ENCODE results near the gene PTMS.

PTMS gene

GRCh38 chr12:6792522-6793201 is 26.5 kb downstream of the PTMS start:
- no peaks in the 10 kb centered on the region for H3K27me3 ChIP-seq (ENCODE audit: insufficient read depth, low read length)
- no peaks in the 10 kb centered on the region for H3K9me3 ChIP-seq (ENCODE audit: insufficient read depth, low read depth, low read length)
- H3K27ac ChIP-seq (ENCODE audit: low read depth, low read length) = no peak overlapping the region
- H3K4me3 ChIP-seq (ENCODE audit: low read length) = no peak overlapping the region
- H3K36me3 ChIP-seq (ENCODE audit: insufficient read depth, low read length) = no peaks in the 10 kb centered on the region
- 57% methylated on average over 12 of the region's 12 CpGs for WGBS
- peaks cover 8% of the 10 kb centered on the region for H3K4me1 ChIP-seq (ENCODE audit: insufficient read depth, low read length)
- H3K9ac ChIP-seq (ENCODE audit: low read depth, low read length) = no peak overlapping the region

GRCh38 chr12:6795088-6795487 is 28.9 kb downstream of the PTMS start:
- Histone ChIP-seq H3K4me3 (ENCODE audit: low read length) (no peak overlapping the region), H3K36me3 (ENCODE audit: insufficient read depth, low read length) (no peaks in the 10 kb centered on the region), H3K9ac (ENCODE audit: low read depth, low read length) (no peak overlapping the region), H3K27ac (ENCODE audit: low read depth, low read length) (no peak overlapping the region), H3K4me1 (ENCODE audit: insufficient read depth, low read length) (peaks cover 4% of the 10 kb centered on the region; the same call in 1 of the 2 replicates), H3K27me3 (ENCODE audit: insufficient read depth, low read length) (no peaks in the 10 kb centered on the region), H3K9me3 (ENCODE audit: insufficient read depth, low read depth, low read length) (no peaks in the 10 kb centered on the region)
- WGBS = 78% methylated on average over 2 of the region's 2 CpGs

- H3K27ac ChIP-seq (ENCODE audit: low read depth, low read length) = no peak overlapping the region
- peaks cover 4% of the 10 kb centered on the region; the same call in 1 of the 2 replicates for H3K4me1 ChIP-seq (ENCODE audit: insufficient read depth, low read length)
- no peaks in the 10 kb centered on the region for H3K27me3 ChIP-seq (ENCODE audit: insufficient read depth, low read length)
- H3K9me3 ChIP-seq (ENCODE audit: insufficient read depth, low read depth, low read length) = no peaks in the 10 kb centered on the region
- WGBS = 91% methylated on average over 4 of the region's 4 CpGs
- H3K4me3 ChIP-seq (ENCODE audit: low read length) = no peak overlapping the region
- H3K9ac ChIP-seq (ENCODE audit: low read depth, low read length) = no peak overlapping the region
- H3K36me3 ChIP-seq (ENCODE audit: insufficient read depth, low read length) = no peaks in the 10 kb centered on the region
Observed at GRCh38 chr12:6796576-6796975, 30.4 kb downstream of the PTMS start.

GRCh38 chr12:6799147-6799546 is 33.0 kb downstream of the PTMS start:
- Histone ChIP-seq H3K4me1 (ENCODE audit: insufficient read depth, low read length) (no peaks in the 10 kb centered on the region), H3K9me3 (ENCODE audit: insufficient read depth, low read depth, low read length) (no peaks in the 10 kb centered on the region), H3K27me3 (ENCODE audit: insufficient read depth, low read length) (no peaks in the 10 kb centered on the region), H3K27ac (ENCODE audit: low read depth, low read length) (no peak overlapping the region), H3K9ac (ENCODE audit: low read depth, low read length) (no peak overlapping the region), H3K36me3 (ENCODE audit: insufficient read depth, low read length) (no peaks in the 10 kb centered on the region), H3K4me3 (ENCODE audit: low read length) (no peak overlapping the region)
- WGBS = 89% methylated on average over 5 of the region's 5 CpGs

GRCh38 chr12:6807170-6807569 is 41.0 kb downstream of the PTMS start:
- Histone ChIP-seq H3K27ac (ENCODE audit: low read depth, low read length) (no peak overlapping the region), H3K4me1 (ENCODE audit: insufficient read depth, low read length) (peaks cover 13% of the 10 kb centered on the region), H3K9me3 (ENCODE audit: insufficient read depth, low read depth, low read length) (no peaks in the 10 kb centered on the region), H3K9ac (ENCODE audit: low read depth, low read length) (no peak overlapping the region), H3K4me3 (ENCODE audit: low read length) (no peak overlapping the region), H3K36me3 (ENCODE audit: insufficient read depth, low read length) (no peaks in the 10 kb centered on the region), H3K27me3 (ENCODE audit: insufficient read depth, low read length) (no peaks in the 10 kb centered on the region)
- WGBS = 90% methylated on average over 1 of the region's 1 CpG

GRCh38 chr12:6809056-6809455 is 42.9 kb downstream of the PTMS start:
- Histone ChIP-seq H3K9me3 (ENCODE audit: insufficient read depth, low read depth, low read length) (no peaks in the 10 kb centered on the region), H3K36me3 (ENCODE audit: insufficient read depth, low read length) (no peaks in the 10 kb centered on the region), H3K4me1 (ENCODE audit: insufficient read depth, low read length) (peaks cover 13% of the 10 kb centered on the region), H3K9ac (ENCODE audit: low read depth, low read length) (no peak overlapping the region), H3K4me3 (ENCODE audit: low read length) (no peak overlapping the region), H3K27me3 (ENCODE audit: insufficient read depth, low read length) (no peaks in the 10 kb centered on the region), H3K27ac (ENCODE audit: low read depth, low read length) (no peak overlapping the region)
- WGBS = 82% methylated on average over 10 of the region's 10 CpGs

- H3K9me3 ChIP-seq (ENCODE audit: insufficient read depth, low read depth, low read length) = no peaks in the 10 kb centered on the region
- H3K27me3 ChIP-seq (ENCODE audit: insufficient read depth, low read length) = 0 out of 2 replicates have a peak, but pooled peaks cover 3% of the 10 kb centered on the region
- H3K4me3 ChIP-seq (ENCODE audit: low read length) = no peak overlapping the region
- no peak overlapping the region for H3K9ac ChIP-seq (ENCODE audit: low read depth, low read length)
- WGBS = 91% methylated on average over 1 of the region's 1 CpG
- H3K27ac ChIP-seq (ENCODE audit: low read depth, low read length) = no peak overlapping the region
- H3K4me1 ChIP-seq (ENCODE audit: insufficient read depth, low read length) = peaks cover 13% of the 10 kb centered on the region
- H3K36me3 ChIP-seq (ENCODE audit: insufficient read depth, low read length) = no peaks in the 10 kb centered on the region
Observed at GRCh38 chr12:6810758-6811157, 44.6 kb downstream of the PTMS start.

- WGBS = 100% methylated on average over 1 of the region's 4 CpGs
- Histone ChIP-seq H3K36me3 (ENCODE audit: insufficient read depth, low read length) (no peaks in the 10 kb centered on the region), H3K27ac (ENCODE audit: low read depth, low read length) (no peak overlapping the region), H3K4me1 (ENCODE audit: insufficient read depth, low read length) (peaks cover 14% of the 10 kb centered on the region), H3K9me3 (ENCODE audit: insufficient read depth, low read depth, low read length) (no peaks in the 10 kb centered on the region), H3K9ac (ENCODE audit: low read depth, low read length) (no peak overlapping the region), H3K27me3 (ENCODE audit: insufficient read depth, low read length) (0 out of 2 replicates have a peak, but pooled peaks cover 3% of the 10 kb centered on the region), H3K4me3 (ENCODE audit: low read length) (no peak overlapping the region)
Observed at GRCh38 chr12:6813363-6813762, 47.2 kb downstream of the PTMS start.

- Histone ChIP-seq H3K4me1 (ENCODE audit: insufficient read depth, low read length) (peaks cover 28% of the 10 kb centered on the region), H3K9me3 (ENCODE audit: insufficient read depth, low read depth, low read length) (no peaks in the 10 kb centered on the region), H3K9ac (ENCODE audit: low read depth, low read length) (no peak overlapping the region), H3K27me3 (ENCODE audit: insufficient read depth, low read length) (peaks cover 12% of the 10 kb centered on the region), H3K36me3 (ENCODE audit: insufficient read depth, low read length) (no peaks in the 10 kb centered on the region), H3K4me3 (ENCODE audit: low read length) (no peak overlapping the region), H3K27ac (ENCODE audit: low read depth, low read length) (no peak overlapping the region)
- 86% methylated on average over 3 of the region's 3 CpGs for WGBS
Observed at GRCh38 chr12:6816598-6816997, 50.4 kb downstream of the PTMS start.

GRCh38 chr12:6817098-6817497 is 50.9 kb downstream of the PTMS start:
- Histone ChIP-seq H3K4me3 (ENCODE audit: low read length) (no peak overlapping the region), H3K9me3 (ENCODE audit: insufficient read depth, low read depth, low read length) (no peaks in the 10 kb centered on the region), H3K9ac (ENCODE audit: low read depth, low read length) (no peak overlapping the region), H3K36me3 (ENCODE audit: insufficient read depth, low read length) (no peaks in the 10 kb centered on the region), H3K27ac (ENCODE audit: low read depth, low read length) (no peak overlapping the region), H3K4me1 (ENCODE audit: insufficient read depth, low read length) (peaks cover 31% of the 10 kb centered on the region), H3K27me3 (ENCODE audit: insufficient read depth, low read length) (peaks cover 16% of the 10 kb centered on the region)
- 88% methylated on average over 8 of the region's 8 CpGs for WGBS

GRCh38 chr12:6817662-6818157 is 51.5 kb downstream of the PTMS start:
- 90% methylated on average over 20 of the region's 20 CpGs for WGBS
- H3K27ac ChIP-seq (ENCODE audit: low read depth, low read length) = no peak overlapping the region
- H3K4me1 ChIP-seq (ENCODE audit: insufficient read depth, low read length) = peaks cover 36% of the 10 kb centered on the region
- H3K9ac ChIP-seq (ENCODE audit: low read depth, low read length) = no peak overlapping the region
- no peaks in the 10 kb centered on the region for H3K9me3 ChIP-seq (ENCODE audit: insufficient read depth, low read depth, low read length)
- H3K27me3 ChIP-seq (ENCODE audit: insufficient read depth, low read length) = peaks cover 19% of the 10 kb centered on the region
- H3K4me3 ChIP-seq (ENCODE audit: low read length) = no peak overlapping the region
- no peaks in the 10 kb centered on the region for H3K36me3 ChIP-seq (ENCODE audit: insufficient read depth, low read length)
